Keratinocyte (primary cell): Measurements from ENCODE around the gene ZNRD2. TPM values are rescaled to one million over a fixed set of nuclear protein-coding genes. Genes with fewer than 3 reads are reported as not detected.
"Not testable (repeated sequence)": the region's sequence is repeated elsewhere in the genome, so short reads cannot be mapped to it uniquely, and the experiment has no call there.

Experiments
- DNase-seq: peaks from one replicate; pipeline ENCODE4 v3.0.0-alpha.2; 2011; ENCODE audit warnings: low read depth, missing footprints, low spot score
- FAIRE-seq: peaks from 2 replicates; lab custom pipeline; 2011; peaks lifted over from hg19 to GRCh38; lab: Jason Lieb, UNC
- H2AFZ ChIP-seq: 2 replicates; pipeline ENCODE4 v1.6.0; 2012; ENCODE audit warnings: low read length, control low read depth, inconsistent platforms; ENCODE audit not compliant: control insufficient read depth
- H3K27ac ChIP-seq: 2 replicates; pipeline ENCODE4 v1.5.1; 2011; ENCODE audit warnings: low read length; ENCODE audit not compliant: control insufficient read depth, insufficient read depth
- H3K27me3 ChIP-seq: 3 replicates; pipeline ENCODE4 v1.6.0; 2011; ENCODE audit warnings: low read length; ENCODE audit not compliant: control insufficient read depth, insufficient read depth; ENCODE audit errors: extremely low read depth
- H3K36me3 ChIP-seq, 2 experiments: 2 replicates in 1 of 2; 3 replicates in 1 of 2; pipeline ENCODE4 v1.5.1; 2011; ENCODE audit warnings: low read length in 2 of 2, mild to moderate bottlenecking in 1 of 2; ENCODE audit not compliant: control insufficient read depth in 2 of 2, insufficient read depth in 2 of 2; ENCODE audit errors: extremely low read depth in 1 of 2
- H3K4me1 ChIP-seq: 3 replicates; pipeline ENCODE4 v1.5.1; 2011; ENCODE audit warnings: low read length; ENCODE audit not compliant: control insufficient read depth, insufficient read depth; ENCODE audit errors: extremely low read depth
- H3K4me2 ChIP-seq: 3 replicates; pipeline ENCODE4 v1.6.0; 2011; ENCODE audit warnings: low read depth, low read length; ENCODE audit not compliant: control insufficient read depth, insufficient read depth; ENCODE audit errors: extremely low read depth
- H3K4me3 ChIP-seq, 3 experiments: fragments of 200-600 bp in 1 of 3; sonication (generic) in 1 of 3; 2 replicates in 2 of 3; 3 replicates in 1 of 3; pipeline ENCODE4 v1.5.1; 2011 to 2016; ENCODE audit warnings: low read length in 3 of 3, mild to moderate bottlenecking in 3 of 3, control low read depth in 2 of 3, inconsistent platforms in 1 of 3, low read depth in 1 of 3, mixed read lengths in 1 of 3, mixed run types in 1 of 3, moderate library complexity in 1 of 3; ENCODE audit not compliant: control insufficient read depth in 2 of 3, insufficient read depth in 2 of 3; ENCODE audit errors: extremely low read depth in 1 of 3
- H3K79me2 ChIP-seq: 2 replicates; pipeline ENCODE4 v1.6.0; 2012; ENCODE audit warnings: low read length; ENCODE audit not compliant: control insufficient read depth, insufficient read depth
- H3K9ac ChIP-seq: 3 replicates; pipeline ENCODE4 v1.6.0; 2011; ENCODE audit warnings: low read length; ENCODE audit not compliant: control insufficient read depth, insufficient read depth; ENCODE audit errors: extremely low read depth
- H3K9me1 ChIP-seq: 3 replicates; pipeline ENCODE4 v1.6.0; 2011; ENCODE audit warnings: low read length; ENCODE audit not compliant: control insufficient read depth, insufficient read depth; ENCODE audit errors: extremely low read depth
- H3K9me3 ChIP-seq: 2 replicates; pipeline ENCODE4 v1.5.1; 2012; ENCODE audit warnings: low read depth, low read length; ENCODE audit not compliant: control insufficient read depth
- H4K20me1 ChIP-seq: 3 replicates; pipeline ENCODE4 v1.6.0; 2011; ENCODE audit warnings: low read length; ENCODE audit not compliant: control insufficient read depth, insufficient read depth; ENCODE audit errors: extremely low read depth
- CTCF ChIP-seq, 3 experiments: IDR thresholded peaks in 1 of 3; conservative IDR thresholded peaks in 1 of 3; optimal IDR thresholded peaks in 1 of 3; 2 replicates in 2 of 3; 3 replicates in 1 of 3; pipeline versions ENCODE3 to v1.5.1; 2011; ENCODE audit warnings: low read length in 3 of 3, mild to moderate bottlenecking in 3 of 3, moderate library complexity in 2 of 3, control low read depth in 1 of 3, inconsistent platforms in 1 of 3; ENCODE audit not compliant: insufficient read depth in 2 of 3; ENCODE audit errors: extremely low read depth in 1 of 3
- EZH2 ChIP-seq: IDR thresholded peaks from one replicate; pipeline ENCODE4 v1.6.1; 2012; ENCODE audit warnings: inconsistent platforms, mild to moderate bottlenecking, low read length, moderate library complexity
- dilution Hi-C: fragments of 300-500 bp; cut with MboI; formaldehyde crosslinking; loops from one replicate; pipeline ENCODE4 v1.7.0; 2020; ENCODE audit warnings: low sequenced_read_pairs; ENCODE audit not compliant: extremely low pct_ligation_motif_present
- polyA minus RNA-seq, 3 experiments: library from RNA; depleted of rRNA, polyadenylated mRNA; stranded (reverse); fragments of >200 nt; gene quantifications; 1 replicate in 1 of 3; 2 replicates in 1 of 3; 3 replicates in 1 of 3; pipeline ENCODE4 v1.2.3, GENCODE V29; 2011
- polyA plus RNA-seq, 5 experiments: library from polyadenylated mRNA; depleted of rRNA in 3 of 5; stranded (reverse) in 3 of 5; stranded (forward) in 1 of 5; unstranded in 1 of 5; fragments of >200 nt; gene quantifications; 1 replicate in 1 of 5; 2 replicates in 3 of 5; 3 replicates in 1 of 5; pipeline versions ENCODE4 v1.2.1 to v1.2.3, GENCODE V29; 2011 to 2012; ENCODE audit warnings: missing spikeins in 2 of 5, low read depth in 1 of 5, low replicate concordance in 1 of 5

Gene ZNRD2
- 33.6 to 48.5 TPM (median 47.5 TPM) in 3 replicates for polyA plus RNA-seq
- 9.1 TPM for polyA plus RNA-seq (2011; ENCODE audit: low read depth)
- polyA plus RNA-seq (2011; cell fraction: cytosol; rRNA removed): 29.1 and 56.1 TPM in 2 replicates
- 34.2 and 37.8 TPM in 2 replicates for polyA plus RNA-seq (2011; cell fraction: nucleus; rRNA removed)
- polyA plus RNA-seq (2012; ENCODE audit: low replicate concordance): 47.2 and 82.7 TPM in 2 replicates
- polyA minus RNA-seq: 8.8 to 35.2 TPM (median 10.5 TPM) in 3 replicates
- polyA minus RNA-seq (2011; cell fraction: cytosol; rRNA and poly(A)+ RNA removed): 33.8 TPM
- 12.9 and 16.0 TPM in 2 replicates for polyA minus RNA-seq (2011; cell fraction: nucleus; rRNA and poly(A)+ RNA removed)

GRCh38 chr11:65569973-65570918 lies at the start of gene ZNRD2:
Gene ZNRD2, plus strand, starts transcription at chr11:65570477. Its CDS starts 15 bp downstream, at chr11:65570492.
- peaks cover 44% of the 10 kb centered on the region for H3K79me2 ChIP-seq

DNA sequence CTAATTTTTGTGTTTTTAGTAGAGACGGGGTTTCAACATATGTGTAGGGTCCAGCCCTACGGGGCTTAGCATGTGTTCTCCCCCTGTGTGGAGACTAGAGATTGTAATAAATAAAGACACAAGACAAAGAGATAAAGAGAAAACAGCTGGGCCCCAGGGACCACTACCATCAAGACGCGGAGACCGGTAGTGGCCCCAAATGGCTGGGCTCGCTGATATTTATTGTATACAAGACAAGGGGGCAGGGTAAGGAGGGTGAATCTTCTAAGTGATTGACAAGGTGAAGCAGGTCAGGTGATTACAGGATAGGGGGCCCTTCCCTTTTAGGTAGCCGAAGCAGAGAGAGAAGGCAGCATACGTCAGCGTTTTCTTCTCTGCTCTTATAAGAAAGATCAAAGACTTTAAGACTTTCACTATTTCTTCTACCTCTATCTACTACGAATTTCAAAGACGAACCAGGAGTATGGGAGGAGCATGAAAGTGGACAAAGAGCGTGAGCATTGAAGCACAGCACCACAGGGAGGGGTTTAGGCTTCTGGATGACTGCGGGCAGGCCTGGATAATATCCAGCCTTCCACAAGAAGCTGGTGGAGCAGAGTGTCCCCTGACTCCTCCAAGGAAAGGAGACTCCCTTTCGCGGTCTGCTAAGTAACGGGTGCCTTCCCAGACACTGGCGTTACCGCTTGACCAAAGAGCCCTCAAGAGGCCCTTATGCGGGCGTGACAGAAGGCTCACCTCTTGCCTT lies 48.3 kb upstream of the ZNRD2 start:
- H3K9me3 ChIP-seq, H3K9me1 ChIP-seq, H3K27ac ChIP-seq, FAIRE-seq, dilution Hi-C loops, H3K4me3 ChIP-seq, H3K4me2 ChIP-seq, H3K36me3 ChIP-seq, H4K20me1 ChIP-seq, H3K9ac ChIP-seq, DNase-seq, H3K27me3 ChIP-seq, H2AFZ ChIP-seq: not testable (repeated sequence)
- peaks cover 18% of the 10 kb centered on the region for H3K79me2 ChIP-seq
- H3K4me1 ChIP-seq: peaks cover 10% of the 10 kb centered on the region

More at GRCh38 chr11:65569973-65570918, at the start of gene ZNRD2:
- Histone ChIP-seq H3K9me1 (no peaks in the 10 kb centered on the region), H3K27me3 (no peaks in the 10 kb centered on the region), H3K4me1 (peaks cover 53% of the 10 kb centered on the region), H4K20me1 (peaks cover 5% of the 10 kb centered on the region), H3K4me2 (peak within 1 kb of the TSS; percentile 100), H3K9me3 (no peaks in the 10 kb centered on the region), H3K4me3 (peak within 1 kb of the TSS; percentile 85 to 90 (median 88)), H2AFZ (peak within 1 kb of the TSS; percentile 96), H3K36me3 (peaks cover 0 to 2% of the 10 kb centered on the region in 2 experiments), H3K9ac (peak within 1 kb of the TSS; percentile 92), H3K27ac (peak within 1 kb of the TSS; percentile 92)
- peak; percentile 41 for FAIRE-seq
- dilution Hi-C loops: no loop called here
- DNase-seq: peak; percentile 79
- TF ChIP-seq CTCF (optimal IDR thresholded peaks at IDR 0.05 in 1 of 3, IDR thresholded peaks at IDR 0.05 in 1 of 3, conservative IDR thresholded peaks at IDR 0.05 in 1 of 3; ENCODE audit: extremely low read depth in 1 of 3, insufficient read depth in 2 of 3, low read length in 3 of 3) (peak in 2 of 3 experiments; percentile 14 to 27), EZH2 (no peak)

- H2AFZ ChIP-seq, H3K4me2 ChIP-seq, dilution Hi-C loops, H3K4me3 ChIP-seq, H3K27me3 ChIP-seq, H3K36me3 ChIP-seq, H3K9me1 ChIP-seq, H4K20me1 ChIP-seq, DNase-seq, H3K27ac ChIP-seq, H3K9ac ChIP-seq, FAIRE-seq, H3K9me3 ChIP-seq: not testable (repeated sequence)
- Histone ChIP-seq H3K4me1 (peaks cover 10% of the 10 kb centered on the region), H3K79me2 (peaks cover 20% of the 10 kb centered on the region)
Observed at GRCh38 chr11:65522718-65523630, 47.3 kb upstream of the ZNRD2 start.
